ENCODE results near the gene IKZF2. TPM values are rescaled to one million over a fixed set of nuclear protein-coding genes. Genes with fewer than 3 reads are reported as not detected.

Gene IKZF2
- total RNA-seq, 1 experiment from 2014 or later: 14.2 TPM

- Histone ChIP-seq H3K36me3 (ENCODE audit: control insufficient read depth, insufficient read depth, low read length) (no peaks in the 10 kb centered on the region), H3K9me3 (no peaks in the 10 kb centered on the region), H3K27me3 (replicated peaks; ENCODE audit: control insufficient read depth, insufficient read depth, low read length) (no peaks in the 10 kb centered on the region), H3K4me3 (ENCODE audit: low read depth, low read length) (no peak overlapping the region), H3K4me1 (no peaks in the 10 kb centered on the region)
- no peaks in the 10 kb centered on the region for H3K9me3 Mint-ChIP-seq (ENCODE audit: unreplicated experiment)
- intact Hi-C loops (cut with micrococcal nuclease; ENCODE audit: unreplicated experiment): loop anchor here (5.0 kb wide), 1 partner anchor 302 kb away; no protein-coding TSS in a partner anchor
- ChIA-PET POLR2A (no interaction called here), CTCF (no interaction called here)
- no peaks in the 10 kb centered on the region for H3K4me1 Mint-ChIP-seq (ENCODE audit: low read depth, unreplicated experiment)
- no peak overlapping the region for H3K4me3 Mint-ChIP-seq (ENCODE audit: unreplicated experiment)
- no peak overlapping the region for H3K27ac Mint-ChIP-seq (ENCODE audit: unreplicated experiment)
- BruUV-seq (replicated peaks): no TSS peak
- H3K27me3 Mint-ChIP-seq (ENCODE audit: insufficient read depth, unreplicated experiment): no peaks in the 10 kb centered on the region
- no peaks in the 10 kb centered on the region for H3K36me3 Mint-ChIP-seq (ENCODE audit: insufficient read depth, unreplicated experiment)
- no peak for TF ChIP-seq CTCF (IDR thresholded peaks at IDR 0.05; ENCODE audit: insufficient read depth in 1 of 2, low read depth in 1 of 2, low read length in 1 of 2, severe bottlenecking in 1 of 2, unreplicated experiment in 1 of 2)
- DNase-seq: no peak
Observed at GRCh38 chr2:213079756-213080155, 71.7 kb downstream of the IKZF2 start.

GRCh38 chr2:213078686-213079085, 72.7 kb downstream of the IKZF2 start:
- Mint-ChIP-seq H3K4me3 (ENCODE audit: unreplicated experiment) (no peak overlapping the region), H3K27ac (ENCODE audit: unreplicated experiment) (no peak overlapping the region), H3K27me3 (ENCODE audit: insufficient read depth, unreplicated experiment) (no peaks in the 10 kb centered on the region), H3K36me3 (ENCODE audit: insufficient read depth, unreplicated experiment) (no peaks in the 10 kb centered on the region), H3K4me1 (ENCODE audit: low read depth, unreplicated experiment) (no peaks in the 10 kb centered on the region), H3K9me3 (ENCODE audit: unreplicated experiment) (no peaks in the 10 kb centered on the region)
- H3K27me3 ChIP-seq (replicated peaks; ENCODE audit: control insufficient read depth, insufficient read depth, low read length): no peaks in the 10 kb centered on the region
- H3K4me3 ChIP-seq (ENCODE audit: low read depth, low read length): no peak overlapping the region
- POLR2A ChIA-PET: no interaction called here
- no peak for DNase-seq
- TF ChIP-seq CTCF (IDR thresholded peaks at IDR 0.05; ENCODE audit: insufficient read depth in 1 of 2, low read depth in 1 of 2, low read length in 1 of 2, severe bottlenecking in 1 of 2, unreplicated experiment in 1 of 2): no peak
- no peaks in the 10 kb centered on the region for H3K4me1 ChIP-seq
- no TSS peak for BruUV-seq (replicated peaks)
- CTCF ChIA-PET: no interaction called here
- no peaks in the 10 kb centered on the region for H3K36me3 ChIP-seq (ENCODE audit: control insufficient read depth, insufficient read depth, low read length)
- intact Hi-C loops (cut with micrococcal nuclease; ENCODE audit: unreplicated experiment): no loop called here
- H3K9me3 ChIP-seq: no peaks in the 10 kb centered on the region

DNA sequence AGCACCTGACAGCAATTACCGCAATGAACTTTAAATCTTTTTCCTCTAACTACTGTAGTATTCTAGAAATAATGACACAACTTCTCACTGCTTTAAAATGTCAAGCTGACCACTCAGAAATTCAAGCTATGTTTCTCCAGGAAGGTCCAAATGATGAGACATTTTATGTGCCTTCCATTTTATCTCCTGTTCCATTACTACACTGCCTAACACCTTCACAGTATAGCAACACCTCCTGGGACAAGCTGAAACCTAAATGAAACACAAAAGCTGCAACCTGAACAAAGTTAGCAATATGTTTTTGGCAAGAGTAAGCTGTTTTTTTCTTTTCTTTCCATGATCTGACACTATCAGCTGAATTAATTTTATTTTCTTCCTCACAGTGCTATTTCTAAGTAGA, 81.9 kb downstream of the IKZF2 start:
- ChIA-PET CTCF (no interaction called here), POLR2A (no interaction called here)
- intact Hi-C loops (cut with micrococcal nuclease; ENCODE audit: unreplicated experiment): no loop called here
- Mint-ChIP-seq H3K36me3 (ENCODE audit: insufficient read depth, unreplicated experiment) (no peaks in the 10 kb centered on the region), H3K27me3 (ENCODE audit: insufficient read depth, unreplicated experiment) (no peaks in the 10 kb centered on the region), H3K27ac (ENCODE audit: unreplicated experiment) (no peak overlapping the region), H3K9me3 (ENCODE audit: unreplicated experiment) (no peaks in the 10 kb centered on the region), H3K4me3 (ENCODE audit: unreplicated experiment) (no peak overlapping the region), H3K4me1 (ENCODE audit: low read depth, unreplicated experiment) (peaks cover 23% of the 10 kb centered on the region)
- no peak for TF ChIP-seq CTCF (IDR thresholded peaks at IDR 0.05; ENCODE audit: insufficient read depth in 1 of 2, low read depth in 1 of 2, low read length in 1 of 2, severe bottlenecking in 1 of 2, unreplicated experiment in 1 of 2)
- Histone ChIP-seq H3K4me3 (ENCODE audit: low read depth, low read length) (no peak overlapping the region), H3K9me3 (no peaks in the 10 kb centered on the region), H3K27me3 (replicated peaks; ENCODE audit: control insufficient read depth, insufficient read depth, low read length) (no peaks in the 10 kb centered on the region), H3K36me3 (ENCODE audit: control insufficient read depth, insufficient read depth, low read length) (no peaks in the 10 kb centered on the region), H3K4me1 (no peaks in the 10 kb centered on the region)
- no TSS peak for BruUV-seq (replicated peaks)
- DNase-seq: no peak

Data from Caco-2 (cell line).